HCT116 (cell line): ENCODE measurements around the gene GPR6. TPM values are rescaled to one million over a fixed set of nuclear protein-coding genes. Genes with fewer than 3 reads are reported as not detected.

ENCODE experiments used
- ATAC-seq: fragments of 200-7000 bp; cut with Tn5 transposase; 2 replicates; pipeline ENCODE4 v1.9.1; 2020; ENCODE audit warnings: mild to moderate bottlenecking, moderate library complexity
- BruUV-seq: library from RNA; stranded (reverse); fragments of 400-500 nt; replicated peaks from 2 replicates; lab custom pipeline; 2021; lab: Mats Ljungman, UMichigan
- CTCF ChIA-PET: fragments of 300-600 bp; sonication (Branson Sonifier 250); formaldehyde crosslinking; loops from one replicate; lab custom pipeline; 2021; ENCODE audit warnings: antibody characterized with exemption; lab: Charles Lee
- POLR2A ChIA-PET: fragments of 300-600, 350-600 bp; sonication (Branson Sonifier 250); formaldehyde crosslinking; loops from one replicate; lab custom pipeline; 2021; ENCODE audit warnings: antibody characterized with exemption; lab: Charles Lee
- RAD21 ChIA-PET, 2 experiments: fragments of 300-600 bp; sonication (Branson Sonifier 250); formaldehyde crosslinking; loops; one replicate each; lab custom pipeline; 2023; ENCODE audit warnings: low total read pairs in 2 of 2; ENCODE audit not compliant: uncharacterized antibody in 2 of 2, unreplicated experiment in 2 of 2, low non-redundant PET in 1 of 2; lab: Charles Lee
- DNase-seq: peaks from one replicate; pipeline ENCODE4 v3.0.0-alpha.2; 2010; ENCODE audit warnings: low read depth, low spot score
- H2AFZ ChIP-seq: fragments of 200-600 bp; shearing (Covaris generic), sonication (generic); 2 replicates; pipeline ENCODE4 v1.6.1; 2017; ENCODE audit warnings: low read depth, mixed run types, mixed read lengths, antibody characterized with exemption, low read length; ENCODE audit not compliant: poor library complexity, severe bottlenecking
- H3K27ac ChIP-seq: 2 replicates; pipeline ENCODE4 v1.5.1; 2012; ENCODE audit warnings: low read depth, low read length
- H3K27me3 ChIP-seq: fragments of 200-600 bp; sonication (generic); 2 replicates; pipeline ENCODE4 v1.6.1; 2016; ENCODE audit warnings: mixed run types, low read length, mixed read lengths; ENCODE audit not compliant: insufficient read depth
- H3K36me3 ChIP-seq, 2 experiments: fragments of 200-500 bp in 1 of 2; fragments of 200-600 bp in 1 of 2; sonication (Bioruptor generic) in 1 of 2; sonication (generic) in 1 of 2; 2 replicates each; pipeline versions ENCODE4 v1.5.1 to v1.6.1; 2014 to 2016; ENCODE audit warnings: low read length in 2 of 2, inconsistent platforms in 1 of 2, mixed read lengths in 1 of 2, mixed run types in 1 of 2; ENCODE audit not compliant: insufficient read depth in 2 of 2, control insufficient read depth in 1 of 2
- H3K4me1 ChIP-seq, 2 experiments: fragments of 200-600 bp in 1 of 2; sonication (generic) in 1 of 2; 2 replicates each; pipeline versions ENCODE4 v1.5.1 to v1.6.1; 2012 to 2017; ENCODE audit warnings: low read length in 2 of 2, inconsistent platforms in 1 of 2, mild to moderate bottlenecking in 1 of 2, mixed read lengths in 1 of 2, mixed run types in 1 of 2, moderate library complexity in 1 of 2; ENCODE audit not compliant: insufficient read depth in 2 of 2, control insufficient read depth in 1 of 2
- H3K4me2 ChIP-seq: fragments of 200-600 bp; sonication (generic); 2 replicates; pipeline ENCODE4 v1.6.1; 2017; ENCODE audit warnings: mixed run types, low read length, mixed read lengths
- H3K4me3 ChIP-seq, 2 experiments: fragments of 200-600 bp in 1 of 2; sonication (generic) in 1 of 2; replicated peaks in 1 of 2; 2 replicates each; pipeline ENCODE4 v1.5.1; 2011 to 2016; ENCODE audit warnings: low read length in 2 of 2, control low read depth in 1 of 2, low read depth in 1 of 2, mild to moderate bottlenecking in 1 of 2, mixed read lengths in 1 of 2, mixed run types in 1 of 2
- H3K79me2 ChIP-seq: fragments of 200-600 bp; sonication (generic); 2 replicates; pipeline ENCODE4 v1.6.1; 2017; ENCODE audit warnings: mild to moderate bottlenecking, mixed run types, low read length, moderate library complexity, mixed read lengths; ENCODE audit not compliant: insufficient read depth
- H3K9ac ChIP-seq: fragments of 200-600 bp; sonication (generic); 2 replicates; pipeline ENCODE4 v1.6.1; 2016; ENCODE audit warnings: low read length, mixed read lengths
- H3K9me2 ChIP-seq: fragments of 200-600 bp; sonication (generic), shearing (Covaris generic); 2 replicates; pipeline ENCODE4 v1.6.1; 2017; ENCODE audit warnings: mixed run types, mild to moderate bottlenecking, moderate library complexity; ENCODE audit not compliant: insufficient read depth
- H3K9me3 ChIP-seq, 2 experiments: fragments of 200-500 bp in 1 of 2; fragments of 200-600 bp in 1 of 2; sonication (Bioruptor generic) in 1 of 2; sonication (generic) in 1 of 2; 2 replicates each; pipeline ENCODE4 v1.6.1; 2014 to 2017; ENCODE audit warnings: low read length in 2 of 2, mixed read lengths in 2 of 2, inconsistent platforms in 1 of 2, low read depth in 1 of 2, mild to moderate bottlenecking in 1 of 2, mixed run types in 1 of 2, moderate library complexity in 1 of 2; ENCODE audit not compliant: control insufficient read depth in 1 of 2, insufficient read depth in 1 of 2
- H4K20me1 ChIP-seq: fragments of 200-600 bp; sonication (generic), shearing (Covaris generic); 2 replicates; pipeline ENCODE4 v1.6.1; 2017; ENCODE audit warnings: mixed run types, mild to moderate bottlenecking, moderate library complexity; ENCODE audit not compliant: insufficient read depth
- ATF3 ChIP-seq: IDR thresholded peaks from 2 replicates; pipeline ENCODE4 v1.6.1; 2012
- CBX3 ChIP-seq: IDR thresholded peaks from 2 replicates; pipeline ENCODE4 v1.6.1; 2012; ENCODE audit warnings: low read depth
- CEBPB ChIP-seq: IDR thresholded peaks from 2 replicates; pipeline ENCODE4 v1.6.1; 2012; ENCODE audit warnings: low read depth
- CTCF ChIP-seq, 3 experiments: fragments of 200-600 bp in 1 of 3; sonication (generic) in 1 of 3; IDR thresholded peaks in 2 of 3; conservative IDR thresholded peaks in 1 of 3; 2 replicates each; pipeline ENCODE4 v1.5.1; 2012 to 2017; ENCODE audit warnings: low read depth in 2 of 3, low read length in 2 of 3, antibody characterized with exemption in 1 of 3, borderline replicate concordance in 1 of 3, control low read depth in 1 of 3, mild to moderate bottlenecking in 1 of 3, mixed read lengths in 1 of 3, mixed run types in 1 of 3, moderate library complexity in 1 of 3; ENCODE audit not compliant: insufficient read depth in 1 of 3
- EGR1 ChIP-seq: IDR thresholded peaks from 2 replicates; pipeline ENCODE4 v1.6.1; 2012; ENCODE audit warnings: low read depth
- ELF1 ChIP-seq: IDR thresholded peaks from 2 replicates; pipeline ENCODE4 v1.6.1; 2012; ENCODE audit warnings: low read depth, borderline replicate concordance
- EZH2 ChIP-seq: fragments of 200-600 bp; sonication (generic); IDR thresholded peaks from 2 replicates; pipeline ENCODE4 v1.6.1; 2017; ENCODE audit warnings: antibody characterized with exemption, mixed run types
- EZH2phosphoT487 ChIP-seq: fragments of 200-600 bp; IDR thresholded peaks from 2 replicates; pipeline ENCODE4 v1.6.1; 2018; ENCODE audit warnings: antibody characterized with exemption, borderline replicate concordance
- MAX ChIP-seq: IDR thresholded peaks from 2 replicates; pipeline ENCODE4 v1.6.1; 2012
- POLR2AphosphoS5 ChIP-seq: IDR thresholded peaks from 2 replicates; pipeline ENCODE4 v1.6.1; 2011; ENCODE audit warnings: mild to moderate bottlenecking, low read depth, low read length, moderate library complexity
- RAD21 ChIP-seq: IDR thresholded peaks from 2 replicates; pipeline ENCODE4 v1.6.1; 2012; ENCODE audit warnings: low read depth, mild to moderate bottlenecking
- REST ChIP-seq: IDR thresholded peaks from 2 replicates; pipeline ENCODE4 v1.6.1; 2012; ENCODE audit warnings: low read depth
- SP1 ChIP-seq: IDR thresholded peaks from 2 replicates; pipeline ENCODE4 v1.6.1; 2012; ENCODE audit warnings: low read depth
- SRF ChIP-seq: IDR thresholded peaks from 2 replicates; pipeline ENCODE4 v1.6.1; 2012; ENCODE audit warnings: low read depth
- TCF7L2 ChIP-seq: IDR thresholded peaks from 2 replicates; pipeline ENCODE4 v1.7.0; 2011; ENCODE audit warnings: borderline replicate concordance, inconsistent platforms; ENCODE audit not compliant: insufficient read depth, insufficient read length; ENCODE audit errors: extremely low read depth
- YY1 ChIP-seq: IDR thresholded peaks from 2 replicates; pipeline ENCODE4 v1.6.1; 2011; ENCODE audit warnings: low read length, low read depth, moderate library complexity, mild to moderate bottlenecking; ENCODE audit not compliant: insufficient replicate concordance; ENCODE audit errors: extremely low read depth
- ZBTB33 ChIP-seq: IDR thresholded peaks from 2 replicates; pipeline ENCODE4 v1.6.1; 2011; ENCODE audit warnings: mild to moderate bottlenecking, low read length, moderate library complexity; ENCODE audit not compliant: insufficient replicate concordance; ENCODE audit errors: extremely low read depth
- ZFX ChIP-seq: fragments of 450-650 bp; IDR thresholded peaks from 2 replicates; pipeline ENCODE4 v1.6.1; 2017
- ZNF274 ChIP-seq: fragments of 200-500 bp; sonication (Bioruptor generic); IDR thresholded peaks from 2 replicates; pipeline ENCODE4 v1.6.1; 2014; ENCODE audit warnings: mild to moderate bottlenecking, low read depth, low read length, inconsistent platforms
- intact Hi-C: fragments of 100-400 bp; cut with micrococcal nuclease; formaldehyde crosslinking; loops from 2 replicates; pipeline ENCODE4 v1.10.0; 2022
- total RNA-seq: library from RNA; stranded (reverse); gene quantifications from one replicate; pipeline ENCODE4 v1.2.1, GENCODE V29; 2021; ENCODE audit not compliant: unreplicated experiment

The GPR6 gene
- total RNA-seq, 1 experiment from 2014 or later, result not detected

GRCh38 chr6:109963598-109964170, 14.4 kb upstream of the GPR6 start:
- no peaks in the 10 kb centered on the region for H3K79me2 ChIP-seq
- H3K36me3 ChIP-seq, result no peaks in the 10 kb centered on the region
- no peak overlapping the region for H3K4me2 ChIP-seq
- BruUV-seq, result no TSS peak
- RAD21 ChIA-PET, result no interaction called here
- intact Hi-C loops, result no loop called here
- H4K20me1 ChIP-seq, result no peaks in the 10 kb centered on the region
- ATAC-seq (no peak), DNase-seq (peak; percentile 18)
- H3K27ac ChIP-seq, result no peak overlapping the region
- H3K9me2 ChIP-seq, result no peaks in the 10 kb centered on the region
- H3K4me3 ChIP-seq, result no peak overlapping the region
- peaks cover 23 to 33% of the 10 kb centered on the region in 2 experiments for H3K4me1 ChIP-seq
- H3K27me3 ChIP-seq, result no peaks in the 10 kb centered on the region
- TF ChIP-seq REST (no peak), YY1 (no peak), RAD21 (no peak), CEBPB (peak; percentile 61; the same call in 1 of the 2 replicates), CTCF (IDR thresholded peaks at IDR 0.05 in 2 of 3, conservative IDR thresholded peaks at IDR 0.05 in 1 of 3; ENCODE audit: borderline replicate concordance in 1 of 3, insufficient read depth in 1 of 3, low read depth in 2 of 3, low read length in 2 of 3) (0 out of 6 replicates have a peak, but pooled peaks of 1 of the 3 experiments have one; percentile 15), ZFX (no peak), EGR1 (no peak), ATF3 (no peak), EZH2phosphoT487 (no peak), TCF7L2 (no peak), CBX3 (peak; percentile 80; the same call in 1 of the 2 replicates), SP1 (no peak), ZNF274 (no peak), EZH2 (no peak), ELF1 (no peak), POLR2AphosphoS5 (no peak), ZBTB33 (no peak), SRF (no peak), MAX (no peak)
- H3K9me3 ChIP-seq, result no peaks in the 10 kb centered on the region
- CTCF ChIA-PET, result no interaction called here
- POLR2A ChIA-PET, result no interaction called here
- H3K9ac ChIP-seq, result no peak overlapping the region
- H2AFZ ChIP-seq, result no peak overlapping the region
